HAP-1 (cell line): ENCODE results near the gene SCARF2.
A peak's percentile ranks its signal among the peaks of the same experiment; 100 is the strongest.
"Not testable (repeated sequence)": the region's sequence is repeated elsewhere in the genome, so short reads cannot be mapped to it uniquely, and the experiment has no call there.

Source experiments
- DNase-seq, 2 experiments: peaks; one replicate each; pipeline ENCODE4 v3.0.0-alpha.2; 2016 to 2020; ENCODE audit warnings: low spot score in 2 of 2
- H3K27me3 ChIP-seq: fragments of 250-450 bp; sonication (Bioruptor Pico); 2 replicates; pipeline ENCODE4 v1.5.1; 2020; ENCODE audit warnings: low read depth, mild to moderate bottlenecking, moderate library complexity
- H3K36me3 ChIP-seq: fragments of 250-450 bp; sonication (Bioruptor Pico); replicated peaks from 2 replicates; pipeline ENCODE4 v1.5.1; 2020; ENCODE audit warnings: mild to moderate bottlenecking
- H3K4me1 ChIP-seq: fragments of 250-450 bp; sonication (Bioruptor Pico); 2 replicates; pipeline ENCODE4 v1.5.1; 2020; ENCODE audit warnings: mild to moderate bottlenecking
- H3K4me3 ChIP-seq: fragments of 250-450 bp; sonication (Bioruptor Pico); 2 replicates; pipeline ENCODE4 v1.5.1; 2020; ENCODE audit warnings: mild to moderate bottlenecking, moderate library complexity
- H3K9me3 ChIP-seq: fragments of 250-450 bp; sonication (Bioruptor Pico); 2 replicates; pipeline ENCODE4 v1.5.1; 2020; ENCODE audit warnings: mild to moderate bottlenecking, moderate library complexity
- in situ Hi-C: fragments of 300-500 bp; cut with MboI; formaldehyde crosslinking; loops from 3 replicates; pipeline ENCODE4 v1.14.3; 2020; ENCODE audit warnings: low sequenced_read_pairs, inconsistent platforms, mixed read lengths

SCARF2 gene

DNA sequence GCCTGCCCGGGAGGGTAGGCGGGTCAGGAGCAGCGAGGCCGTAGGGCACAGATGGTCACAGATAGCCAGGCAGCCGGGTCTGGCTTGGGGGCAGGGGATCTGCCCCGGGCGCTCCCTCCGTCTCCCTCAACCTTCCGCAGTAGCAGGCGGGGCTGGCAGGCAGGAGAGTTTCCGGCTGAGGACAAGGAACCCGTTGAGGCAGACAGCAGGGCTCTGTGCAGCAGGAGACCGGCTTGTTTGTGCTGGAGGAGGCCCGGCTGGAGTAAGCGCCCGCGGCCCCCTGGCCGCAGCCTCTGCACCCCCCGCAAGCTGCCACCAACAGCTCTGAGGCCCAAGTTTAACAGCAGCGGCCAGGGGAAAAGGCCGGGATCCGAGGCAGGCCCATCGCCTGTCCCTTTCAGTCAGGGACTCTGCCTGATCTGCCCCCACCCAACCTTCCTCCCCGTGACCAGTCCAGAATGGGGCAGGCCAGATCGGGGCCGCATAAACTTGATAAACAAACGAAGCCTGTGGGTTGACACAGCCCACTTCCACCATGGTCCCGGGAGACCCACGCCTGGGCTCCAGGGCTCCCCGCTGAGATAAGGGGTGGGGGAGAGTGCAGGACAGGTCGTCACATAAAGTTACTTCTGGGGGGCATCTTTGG, 13.6 kb downstream of the SCARF2 start:
- Histone ChIP-seq H3K4me1 (no peaks in the 10 kb centered on the region), H3K36me3 (peaks cover 19% of the 10 kb centered on the region), H3K9me3 (no peaks in the 10 kb centered on the region), H3K4me3 (no peak overlapping the region), H3K27me3 (no peaks in the 10 kb centered on the region)
- in situ Hi-C loops: no loop called here
- no peak for DNase-seq

DNA sequence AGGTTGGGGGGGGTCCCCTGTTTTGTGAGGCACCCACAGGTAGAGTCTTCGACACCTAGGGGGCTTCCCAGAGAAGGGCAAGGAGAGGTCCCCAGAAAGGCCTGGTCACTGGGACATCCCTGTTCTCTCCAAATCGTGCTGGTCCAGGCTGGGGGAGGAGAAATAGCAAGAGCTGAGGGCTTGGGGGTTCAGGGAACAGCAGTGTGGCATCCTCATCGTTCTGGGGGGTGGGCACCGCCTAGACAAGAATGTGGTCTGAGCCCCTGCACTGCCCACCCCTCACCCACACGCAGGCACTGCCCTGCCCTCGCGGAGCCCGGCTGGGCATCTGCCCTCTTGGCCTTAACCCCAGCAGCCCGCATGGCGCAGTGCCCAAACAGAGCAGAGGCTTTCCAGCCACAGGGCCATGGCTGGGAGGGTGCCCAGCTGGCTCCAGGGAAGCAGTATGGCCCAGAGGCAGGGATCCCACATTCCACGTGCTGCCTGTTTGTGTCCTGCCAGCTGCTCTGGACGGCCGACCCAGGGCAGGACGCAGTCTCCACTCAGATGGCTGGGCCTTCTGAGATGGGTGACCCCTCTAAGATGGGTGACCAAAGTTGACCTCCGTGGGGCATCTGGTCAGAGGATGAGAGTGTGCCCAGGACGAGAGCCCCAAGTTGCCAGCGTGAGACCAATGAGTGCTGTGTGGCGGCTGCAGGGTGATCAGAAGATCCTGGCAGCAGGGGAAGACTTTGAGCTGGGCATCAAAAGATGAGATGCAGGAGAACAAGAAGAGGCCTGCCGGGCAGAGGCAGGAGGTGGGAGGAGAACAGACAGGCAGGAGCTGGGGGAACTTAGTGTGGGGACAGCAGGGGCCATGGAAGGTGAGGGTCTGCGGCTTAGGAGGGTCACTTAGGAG, 14.4 kb downstream of the SCARF2 start:
- H3K27me3 ChIP-seq: no peaks in the 10 kb centered on the region
- 0 out of 2 replicates have a peak, but pooled peaks cover 3% of the 10 kb centered on the region for H3K4me1 ChIP-seq
- in situ Hi-C loops: no loop called here
- H3K4me3 ChIP-seq: no peak overlapping the region
- no peak for DNase-seq
- H3K36me3 ChIP-seq: peaks cover 11% of the 10 kb centered on the region
- H3K9me3 ChIP-seq: no peaks in the 10 kb centered on the region

DNA sequence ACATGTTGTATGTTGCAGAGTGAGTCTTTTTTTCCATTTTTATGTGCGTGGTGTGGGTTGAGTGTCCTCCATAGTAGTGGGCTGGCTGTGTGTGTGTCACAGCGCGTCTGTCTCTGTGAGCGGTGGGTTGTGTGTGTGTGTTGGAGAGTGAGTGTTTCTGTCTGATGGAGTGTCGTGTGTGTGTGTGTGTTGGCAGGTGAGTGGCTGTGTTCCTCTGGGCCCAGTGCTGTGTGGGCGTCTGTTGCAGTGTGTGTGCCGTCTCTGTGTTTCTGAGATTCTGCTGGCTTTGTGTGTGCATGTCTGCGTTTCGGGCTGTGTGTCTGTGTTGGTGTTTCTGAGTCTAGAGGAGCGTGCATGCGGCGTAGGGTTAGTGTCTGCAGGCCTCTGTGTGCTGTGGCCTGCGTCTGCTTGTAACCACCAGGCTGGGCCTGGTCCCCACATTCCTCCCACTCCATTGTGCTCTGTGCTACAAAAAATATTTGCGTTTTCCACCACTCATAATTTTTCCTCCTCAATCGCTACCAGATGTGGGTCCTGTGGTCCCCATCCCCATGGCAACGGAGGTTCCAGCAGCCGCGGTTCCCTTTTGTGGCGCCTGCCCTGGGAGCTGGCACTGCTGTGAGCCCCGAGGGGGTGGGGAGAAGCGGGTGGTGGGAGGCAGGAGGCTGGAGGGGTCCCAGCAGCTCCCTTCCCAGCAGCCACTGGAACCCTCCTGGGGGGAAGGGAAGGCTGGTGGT, 15.2 kb downstream of the SCARF2 start:
- in situ Hi-C loops: no loop called here
- peaks cover 7% of the 10 kb centered on the region for H3K36me3 ChIP-seq
- no peak overlapping the region for H3K4me3 ChIP-seq
- H3K4me1 ChIP-seq: 0 out of 2 replicates have a peak, but pooled peaks cover 4% of the 10 kb centered on the region
- DNase-seq: no peak
- no peaks in the 10 kb centered on the region for H3K27me3 ChIP-seq
- no peaks in the 10 kb centered on the region for H3K9me3 ChIP-seq

DNA sequence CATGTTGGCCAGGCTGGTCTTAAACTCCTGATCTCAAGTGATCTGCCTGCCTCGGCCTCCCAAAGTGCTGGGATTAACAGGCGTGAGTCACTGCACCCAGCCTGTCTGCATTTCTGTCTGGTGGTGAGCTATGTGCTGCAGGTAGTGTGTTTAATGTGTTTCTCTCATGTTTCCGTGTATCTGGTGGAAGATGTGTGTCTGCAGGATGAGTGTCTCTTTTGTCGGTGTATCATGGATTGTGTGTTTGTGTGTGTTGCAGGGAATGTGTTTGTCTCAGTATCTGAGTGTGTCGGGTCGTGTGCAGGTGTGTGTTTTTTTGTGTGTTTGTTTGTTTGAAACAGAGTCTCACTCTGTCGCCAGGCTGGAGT, 16.1 kb downstream of the SCARF2 start:
- 0 out of 2 replicates have a peak, but pooled peaks cover 4% of the 10 kb centered on the region for H3K4me1 ChIP-seq
- in situ Hi-C loops: no loop called here

DNA sequence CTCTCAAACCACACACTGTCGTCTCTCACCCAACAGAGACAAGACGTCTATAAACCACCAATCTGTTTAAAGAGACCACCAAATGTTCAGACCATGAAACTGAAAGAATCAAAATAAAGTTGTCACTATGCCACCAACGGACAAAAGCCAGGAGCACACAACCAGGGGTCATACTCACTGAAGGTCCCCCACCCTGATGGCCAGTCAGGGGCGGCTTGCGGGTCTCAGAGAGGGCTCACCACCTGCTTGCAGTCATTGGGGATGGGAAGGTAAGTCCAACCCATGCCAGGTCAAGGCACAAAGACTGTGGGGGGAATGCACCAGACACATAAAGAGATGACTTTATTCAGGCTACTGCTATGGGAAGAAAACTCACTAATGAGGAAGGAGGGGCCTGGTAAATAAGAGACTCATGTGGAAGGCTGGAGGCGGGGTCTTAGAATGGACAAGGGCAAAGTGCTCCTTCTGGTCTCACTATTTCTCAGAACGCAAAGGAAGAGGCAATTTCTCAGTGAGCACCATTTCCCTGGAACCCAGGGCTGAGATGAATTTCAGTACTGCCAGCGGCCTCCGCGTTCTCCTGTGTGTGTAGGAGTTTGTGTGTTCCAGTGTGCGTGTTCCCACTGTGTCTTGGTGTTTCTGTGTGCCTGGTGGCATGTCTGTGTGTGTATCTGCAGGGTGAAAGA, 17.3 kb downstream of the SCARF2 start:
- no peak for DNase-seq
- H3K4me3 ChIP-seq: no peak overlapping the region
- H3K9me3 ChIP-seq: no peaks in the 10 kb centered on the region
- no peaks in the 10 kb centered on the region for H3K27me3 ChIP-seq
- 0 out of 2 replicates have a peak, but pooled peaks cover 4% of the 10 kb centered on the region for H3K4me1 ChIP-seq
- in situ Hi-C loops: no loop called here
- 0 out of 2 replicates have a peak, but pooled peaks cover 2% of the 10 kb centered on the region for H3K36me3 ChIP-seq

More for the DNA sequence above, 16.1 kb downstream of the SCARF2 start:
- no peaks in the 10 kb centered on the region for H3K9me3 ChIP-seq
- no peak for DNase-seq
- H3K27me3 ChIP-seq: no peaks in the 10 kb centered on the region
- no peak overlapping the region for H3K4me3 ChIP-seq
- H3K36me3 ChIP-seq: peaks cover 2% of the 10 kb centered on the region; the same call in 1 of the 2 replicates

DNA sequence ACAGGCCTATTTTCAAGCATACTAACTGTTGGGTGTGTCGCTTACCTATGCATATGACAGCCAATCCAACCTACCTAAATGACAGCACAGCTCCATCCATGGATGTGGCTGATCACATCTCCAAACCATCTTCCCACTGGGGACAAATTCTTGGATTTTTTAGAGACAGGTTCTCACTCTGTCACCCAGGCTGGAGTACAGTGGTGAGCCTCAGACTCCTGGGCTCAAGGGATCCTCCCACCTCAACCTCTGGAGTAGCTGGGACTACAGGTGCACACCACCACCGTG, 18.0 kb downstream of the SCARF2 start:
- in situ Hi-C loops: no loop called here
- no peaks in the 10 kb centered on the region for H3K27me3 ChIP-seq
- H3K9me3 ChIP-seq: no peaks in the 10 kb centered on the region
- H3K4me1 ChIP-seq: 0 out of 2 replicates have a peak, but pooled peaks cover 4% of the 10 kb centered on the region
- H3K36me3 ChIP-seq: no peaks in the 10 kb centered on the region
- no peak for DNase-seq
- no peak overlapping the region for H3K4me3 ChIP-seq

DNA sequence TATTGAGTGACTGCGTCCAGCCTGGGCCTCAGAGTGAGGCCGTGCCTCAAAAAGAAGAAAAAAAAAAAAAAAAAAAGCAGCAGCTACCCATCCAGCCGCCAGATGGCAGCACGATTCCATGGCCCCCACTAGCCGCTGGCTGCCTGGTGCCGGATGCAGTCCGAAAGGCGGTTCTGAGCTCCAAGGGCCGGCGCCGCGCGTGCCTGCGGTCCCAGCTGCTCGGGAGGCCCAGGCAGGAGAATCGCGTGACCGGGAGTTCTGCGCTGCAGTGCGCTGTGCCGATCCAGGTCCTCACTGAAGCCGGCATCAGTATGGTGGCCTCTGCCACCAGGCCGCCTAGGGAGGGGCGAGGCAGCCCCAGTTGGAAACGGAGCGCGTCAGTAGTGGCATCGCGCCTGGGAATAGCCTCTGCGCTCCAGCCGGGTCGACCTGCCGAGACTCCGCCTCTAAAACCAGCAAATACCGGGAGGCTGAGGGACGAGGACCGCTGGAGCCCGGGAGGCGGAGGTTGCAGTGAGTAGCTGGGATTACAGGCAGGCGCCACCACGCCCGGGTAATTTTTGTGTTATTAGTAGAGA, 19.3 kb downstream of the SCARF2 start:
- Histone ChIP-seq H3K9me3 (no peaks in the 10 kb centered on the region), H3K4me1 (0 out of 2 replicates have a peak, but pooled peaks cover 4% of the 10 kb centered on the region), H3K4me3 (peak overlapping the region; percentile 37), H3K27me3 (no peaks in the 10 kb centered on the region), H3K36me3 (no peaks in the 10 kb centered on the region)
- peak; percentile 58 to 84 for DNase-seq
- in situ Hi-C loops: no loop called here

DNA sequence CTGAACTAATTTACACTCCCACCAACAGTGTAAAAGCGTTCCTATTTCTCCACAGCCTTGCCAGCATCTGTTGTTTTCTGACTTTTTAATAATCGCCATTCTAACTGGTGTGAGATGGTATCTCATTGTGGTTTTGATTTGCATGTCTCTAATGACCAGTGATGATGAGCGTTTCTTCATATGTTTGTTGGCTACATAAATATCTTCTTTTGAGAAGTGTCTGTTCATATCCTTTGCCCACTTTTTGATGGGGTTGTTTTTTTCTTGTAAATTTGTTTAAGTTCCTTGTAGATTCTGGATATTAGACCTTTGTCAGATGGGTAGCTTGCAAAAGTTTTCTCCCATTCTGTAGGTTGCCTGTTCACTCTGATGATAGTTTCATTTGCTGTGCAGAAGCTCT, 21.9 kb downstream of the SCARF2 start:
- H3K27me3 ChIP-seq, H3K9me3 ChIP-seq, DNase-seq, in situ Hi-C loops, H3K4me1 ChIP-seq, H3K36me3 ChIP-seq, H3K4me3 ChIP-seq: not testable (repeated sequence)

DNA sequence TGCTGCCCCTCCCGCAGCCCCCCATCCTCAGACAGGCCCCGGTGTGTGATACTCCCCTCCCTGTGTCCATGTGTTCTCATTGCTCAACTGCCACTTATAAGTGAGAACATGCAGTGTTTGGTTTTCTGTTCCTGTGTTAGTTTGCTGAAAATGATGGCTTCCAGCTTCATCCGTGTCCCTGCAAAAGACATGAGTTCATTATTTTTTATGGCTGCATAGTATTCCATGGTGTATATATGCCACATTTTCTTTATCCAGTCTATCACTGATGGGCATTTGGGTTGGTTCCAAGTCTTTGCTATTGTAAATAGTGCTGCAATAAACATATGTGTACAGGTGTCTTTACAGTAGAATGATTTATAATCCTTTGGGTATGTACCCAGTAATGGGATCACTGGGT, 22.4 kb downstream of the SCARF2 start:
- H3K4me1 ChIP-seq, in situ Hi-C loops, H3K36me3 ChIP-seq, H3K4me3 ChIP-seq, H3K27me3 ChIP-seq, H3K9me3 ChIP-seq, DNase-seq: not testable (repeated sequence)

DNA sequence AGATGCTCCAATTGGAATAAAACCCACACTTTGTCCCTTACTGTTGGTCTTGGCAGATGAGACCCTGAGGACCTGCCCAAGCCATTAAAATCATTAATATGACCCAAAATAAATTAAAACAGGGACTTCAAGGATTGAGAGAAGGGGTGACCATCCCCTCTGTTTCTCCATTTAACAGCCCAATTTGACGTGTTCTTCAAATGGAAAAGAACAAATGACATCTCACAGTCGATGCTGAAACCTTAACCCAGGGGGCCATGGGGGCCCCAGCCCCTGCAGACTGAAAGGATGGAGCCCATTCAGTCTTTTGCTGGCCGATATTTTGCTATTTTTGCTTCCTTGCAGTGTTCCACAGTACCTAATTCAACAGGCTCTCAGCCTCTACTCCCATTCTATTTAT, 23.2 kb downstream of the SCARF2 start:
- DNase-seq: no peak
- Histone ChIP-seq H3K9me3 (no peaks in the 10 kb centered on the region), H3K4me1 (0 out of 2 replicates have a peak, but pooled peaks cover 4% of the 10 kb centered on the region), H3K36me3 (no peaks in the 10 kb centered on the region), H3K4me3 (no peak overlapping the region), H3K27me3 (no peaks in the 10 kb centered on the region)
- in situ Hi-C loops: no loop called here

DNA sequence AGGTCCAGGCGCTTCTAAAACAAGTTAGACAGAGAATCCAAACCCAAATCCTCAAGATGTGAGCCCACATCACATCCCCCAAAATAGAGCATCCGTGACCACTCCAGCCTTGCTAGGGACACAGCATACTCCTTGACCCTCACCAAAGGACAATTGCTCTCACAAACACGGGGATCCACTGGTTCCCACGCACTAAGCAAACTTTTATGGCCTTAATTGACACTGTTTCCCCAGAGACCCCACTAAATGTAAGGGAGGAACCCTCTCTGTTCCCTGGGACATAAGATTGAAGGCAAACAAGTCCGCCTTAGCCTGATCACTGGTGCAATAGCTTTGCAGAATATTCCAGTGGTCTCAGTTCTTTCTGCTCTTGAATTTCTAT, 23.6 kb downstream of the SCARF2 start:
- no peak for DNase-seq
- no peaks in the 10 kb centered on the region for H3K27me3 ChIP-seq
- H3K36me3 ChIP-seq: no peaks in the 10 kb centered on the region
- H3K9me3 ChIP-seq: no peaks in the 10 kb centered on the region
- in situ Hi-C loops: no loop called here
- H3K4me1 ChIP-seq: 0 out of 2 replicates have a peak, but pooled peaks cover 4% of the 10 kb centered on the region
- no peak overlapping the region for H3K4me3 ChIP-seq

DNA sequence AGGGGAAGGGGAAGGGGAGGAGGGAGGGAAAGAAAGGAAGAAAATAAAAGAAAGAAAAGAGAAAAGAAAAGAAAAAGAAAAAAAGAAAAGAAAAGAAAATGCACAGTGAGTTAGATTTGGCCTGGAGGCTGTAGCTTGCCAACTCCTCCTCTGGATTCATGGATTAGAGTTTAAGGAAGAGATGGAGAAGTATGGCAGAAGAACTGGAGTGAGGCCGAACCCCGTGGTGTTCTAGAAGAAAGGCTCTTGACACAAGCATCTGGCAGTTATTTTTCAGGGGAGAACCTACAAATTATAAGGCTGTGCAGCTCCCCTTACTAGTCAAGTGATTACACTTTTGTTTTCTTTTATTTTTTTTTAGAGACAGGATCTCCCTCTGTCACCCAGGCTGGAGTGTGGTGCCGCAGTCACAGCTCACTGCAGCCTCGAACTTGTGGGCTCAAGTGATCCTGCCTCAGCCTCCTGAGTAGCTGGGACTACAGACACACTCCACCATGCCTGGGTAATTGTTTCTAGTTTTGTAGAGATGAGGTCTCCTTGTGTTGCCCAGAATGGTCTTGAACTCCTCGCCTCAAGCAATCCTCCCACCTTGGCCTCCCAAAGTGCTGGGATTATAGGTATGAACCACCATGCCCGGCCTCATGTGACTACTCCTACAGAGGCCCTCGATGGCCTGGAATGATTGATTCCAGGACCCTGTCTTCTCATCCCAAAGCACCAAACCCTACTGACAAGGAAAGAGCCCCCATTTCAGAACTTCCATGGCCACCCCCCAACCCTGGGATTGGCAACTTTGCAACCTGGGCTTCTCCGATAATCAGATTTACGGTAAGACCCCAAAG, 24.2 kb downstream of the SCARF2 start:
- in situ Hi-C loops: no loop called here
- H3K4me1 ChIP-seq: 0 out of 2 replicates have a peak, but pooled peaks cover 2% of the 10 kb centered on the region
- no peaks in the 10 kb centered on the region for H3K27me3 ChIP-seq
- H3K9me3 ChIP-seq: no peaks in the 10 kb centered on the region
- no peak for DNase-seq
- no peak overlapping the region for H3K4me3 ChIP-seq
- no peaks in the 10 kb centered on the region for H3K36me3 ChIP-seq
